Stimulated activated CD8-positive, alpha-beta memory T cell treated with anti-CD3 and anti-CD28 coated beads, Interleukin-12 subunit alpha, Interleukin-12 subunit beta, amount 100 ng/mL, for 24 hours (primary cell): Measurements from ENCODE around the gene PRUNE1.

Source experiments
- DNase-seq: peaks from one replicate; pipeline ENCODE4 v3.0.0-alpha.2; 2020; ENCODE audit errors: extremely low read depth

PRUNE1 gene, protein sequence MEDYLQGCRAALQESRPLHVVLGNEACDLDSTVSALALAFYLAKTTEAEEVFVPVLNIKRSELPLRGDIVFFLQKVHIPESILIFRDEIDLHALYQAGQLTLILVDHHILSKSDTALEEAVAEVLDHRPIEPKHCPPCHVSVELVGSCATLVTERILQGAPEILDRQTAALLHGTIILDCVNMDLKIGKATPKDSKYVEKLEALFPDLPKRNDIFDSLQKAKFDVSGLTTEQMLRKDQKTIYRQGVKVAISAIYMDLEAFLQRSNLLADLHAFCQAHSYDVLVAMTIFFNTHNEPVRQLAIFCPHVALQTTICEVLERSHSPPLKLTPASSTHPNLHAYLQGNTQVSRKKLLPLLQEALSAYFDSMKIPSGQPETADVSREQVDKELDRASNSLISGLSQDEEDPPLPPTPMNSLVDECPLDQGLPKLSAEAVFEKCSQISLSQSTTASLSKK

DNA sequence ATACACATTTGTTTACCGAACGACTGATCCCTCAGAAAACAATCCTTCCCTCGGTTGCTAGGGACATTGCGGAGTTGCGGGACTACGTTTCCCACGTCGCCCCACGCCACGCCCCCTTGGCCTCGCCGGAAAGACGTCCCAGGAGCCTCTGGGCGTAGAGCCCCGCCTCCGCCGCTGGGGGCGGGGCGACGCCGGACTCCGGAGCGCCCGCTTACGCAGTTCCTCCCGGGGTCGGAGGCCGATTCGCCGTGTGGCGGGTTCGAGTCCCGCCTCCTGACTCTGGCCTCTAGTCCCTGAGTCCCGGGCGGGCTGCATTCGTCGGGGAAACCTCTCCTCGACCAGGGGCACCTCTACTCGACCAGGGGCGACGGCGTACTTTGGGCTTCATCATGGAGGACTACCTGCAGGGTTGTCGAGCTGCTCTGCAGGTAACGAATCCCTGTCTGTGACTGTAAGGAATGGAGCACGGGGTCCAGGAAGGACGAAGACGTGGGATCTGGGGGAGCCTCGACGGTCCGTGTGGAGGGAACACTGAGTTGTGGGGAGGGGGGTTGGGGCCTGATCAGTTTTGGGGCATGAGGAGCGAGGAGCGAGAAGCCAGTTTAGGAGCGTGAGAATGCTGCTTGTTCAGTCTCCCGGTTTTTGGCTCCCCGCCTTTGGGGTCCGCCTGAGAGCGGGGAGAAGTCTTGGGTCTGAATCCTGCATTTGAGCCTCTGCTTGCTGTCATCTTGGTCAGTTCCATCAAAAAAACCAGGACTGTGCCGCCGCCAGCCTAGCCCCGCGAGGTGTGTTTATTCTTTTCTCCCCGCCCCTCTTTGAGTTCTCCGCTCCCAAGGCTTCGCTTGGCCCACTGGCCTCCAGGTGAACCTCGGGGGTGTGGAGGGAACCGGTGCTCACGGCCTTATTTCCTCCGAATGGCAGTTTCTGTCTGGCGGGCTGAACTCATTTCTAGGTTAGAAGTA lies at the start of gene PRUNE1:
TSS of gene PRUNE1 (plus strand) at position 206 of the 962 bp plus-strand sequence. CDS start at position 390, 184 bp downstream.
- peak; percentile 96 for DNase-seq

DNA sequence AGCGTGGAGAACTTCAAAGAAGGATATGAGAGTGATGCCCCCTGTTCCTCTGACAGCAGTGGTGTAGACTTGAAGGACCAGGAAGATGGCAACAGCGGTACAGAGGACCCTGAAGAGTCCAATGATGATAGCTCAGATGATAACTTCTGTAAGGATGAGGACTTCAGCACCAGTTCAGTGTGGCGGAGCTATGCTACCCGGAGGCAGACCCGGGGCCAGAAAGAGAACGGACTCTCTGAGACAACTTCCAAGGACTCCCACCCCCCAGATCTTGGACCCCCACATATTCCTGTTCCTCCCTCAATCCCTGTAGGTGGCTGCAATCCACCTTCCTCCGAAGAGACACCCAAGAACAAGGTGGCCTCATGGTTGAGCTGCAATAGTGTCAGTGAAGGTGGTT lies 47.6 kb upstream of the PRUNE1 start:
- DNase-seq, result no peak

DNA sequence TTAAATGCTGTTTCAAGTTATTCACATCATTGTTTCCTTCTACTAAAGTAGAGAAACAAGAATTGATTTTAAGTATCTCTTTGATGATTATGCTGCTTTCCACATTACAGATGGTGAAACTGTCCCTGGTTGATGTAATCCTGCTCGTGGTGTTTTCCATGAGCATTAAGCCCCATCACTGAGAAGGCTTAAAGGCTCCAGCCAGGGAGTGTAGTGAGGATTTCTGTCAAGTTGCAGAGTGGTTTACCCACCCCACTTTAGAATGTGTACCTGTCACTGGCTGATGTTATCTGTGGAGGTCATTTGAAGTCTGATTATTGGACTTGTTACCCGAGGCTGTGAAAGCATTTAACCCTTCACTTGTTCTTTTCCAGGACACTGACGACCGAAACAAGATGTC lies 46.5 kb upstream of the PRUNE1 start:
- no peak for DNase-seq

DNA sequence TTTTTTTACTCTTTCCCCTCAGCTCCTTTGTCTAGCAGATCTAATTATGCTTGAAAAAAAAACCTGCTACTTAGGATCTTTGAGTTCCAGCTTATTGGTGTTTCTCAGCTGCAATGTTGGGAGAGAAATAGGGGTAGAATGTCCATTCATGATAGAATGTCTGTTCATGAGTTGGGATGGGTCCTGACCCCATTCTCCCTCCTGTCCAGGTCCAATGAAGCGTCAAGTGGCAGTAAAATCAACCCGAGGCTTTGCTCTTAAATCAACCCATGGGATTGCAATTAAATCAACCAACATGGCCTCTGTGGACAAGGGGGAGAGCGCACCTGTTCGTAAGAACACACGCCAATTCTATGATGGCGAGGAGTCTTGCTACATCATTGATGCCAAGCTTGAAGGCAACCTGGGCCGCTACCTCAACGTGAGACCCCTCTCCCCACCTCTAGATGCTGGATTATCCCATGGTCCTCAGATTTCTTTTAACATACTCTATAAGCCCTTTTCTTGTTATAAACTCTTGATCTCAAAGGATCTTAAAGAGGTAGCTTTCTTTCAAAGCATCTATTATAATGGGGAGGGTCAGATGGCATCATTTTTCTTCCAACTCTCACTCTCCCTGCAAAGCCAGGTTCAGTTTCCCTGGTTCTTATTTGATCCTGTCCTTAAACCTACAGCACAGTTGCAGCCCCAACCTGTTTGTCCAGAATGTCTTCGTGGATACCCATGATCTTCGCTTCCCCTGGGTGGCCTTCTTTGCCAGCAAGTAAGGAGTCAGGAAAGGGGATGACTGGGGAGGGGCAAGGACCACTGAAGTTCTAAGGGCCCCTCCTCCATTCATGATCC lies 44.7 kb upstream of the PRUNE1 start:
- no peak for DNase-seq

DNA sequence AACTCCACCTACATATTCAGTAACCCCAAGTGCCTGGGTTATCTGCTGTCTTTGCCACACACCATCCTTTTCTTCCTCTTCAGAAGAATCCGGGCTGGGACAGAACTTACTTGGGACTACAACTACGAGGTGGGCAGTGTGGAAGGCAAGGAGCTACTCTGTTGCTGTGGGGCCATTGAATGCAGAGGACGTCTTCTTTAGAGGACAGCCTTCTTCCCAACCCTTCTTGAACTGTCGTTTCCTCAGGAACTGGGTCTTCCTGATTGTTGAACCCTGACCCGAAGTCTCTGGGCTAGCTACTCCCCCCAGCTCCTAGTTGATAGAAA lies 44.1 kb upstream of the PRUNE1 start:
- DNase-seq, result no peak

DNA sequence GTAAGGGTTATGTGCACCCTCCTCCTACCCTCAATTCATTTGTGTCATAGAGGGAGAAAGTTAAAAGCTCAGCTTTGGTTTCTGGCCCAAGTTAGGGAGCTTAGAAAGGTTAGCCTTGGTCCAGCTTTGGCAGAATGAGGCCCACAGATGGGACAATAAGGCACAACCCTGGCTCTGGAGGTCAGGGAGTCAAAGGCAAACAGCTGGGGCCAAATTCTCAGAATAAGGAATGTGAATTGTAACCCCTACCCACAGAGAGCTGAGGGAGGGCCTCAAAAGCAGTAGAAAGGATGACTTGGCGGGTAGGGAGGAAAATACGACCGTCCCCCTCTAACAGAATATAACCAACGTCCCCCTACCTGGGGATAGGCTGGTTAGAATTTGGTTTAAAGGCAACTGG lies 42.6 kb upstream of the PRUNE1 start:
- no peak for DNase-seq

DNA sequence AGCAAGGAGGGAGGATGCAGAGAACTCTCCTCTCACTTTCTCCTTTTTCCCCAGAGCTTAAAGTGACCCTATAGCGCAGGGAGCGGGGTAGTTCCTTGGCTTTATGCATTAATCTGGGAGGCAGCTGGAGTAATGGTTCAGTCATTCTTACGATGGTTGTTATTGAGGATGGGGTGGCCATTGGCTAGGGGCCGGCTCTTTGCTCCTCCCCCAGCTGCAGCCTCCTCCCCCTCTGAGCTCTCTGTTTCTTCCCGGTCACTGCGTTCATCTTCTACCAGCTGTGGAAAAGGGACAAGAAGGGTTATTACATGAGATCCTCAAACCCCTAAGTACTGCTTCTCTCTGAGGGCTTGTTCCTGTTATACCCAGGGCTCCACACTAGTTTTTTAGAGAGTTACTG lies 42.2 kb upstream of the PRUNE1 start:
- DNase-seq, result no peak

DNA sequence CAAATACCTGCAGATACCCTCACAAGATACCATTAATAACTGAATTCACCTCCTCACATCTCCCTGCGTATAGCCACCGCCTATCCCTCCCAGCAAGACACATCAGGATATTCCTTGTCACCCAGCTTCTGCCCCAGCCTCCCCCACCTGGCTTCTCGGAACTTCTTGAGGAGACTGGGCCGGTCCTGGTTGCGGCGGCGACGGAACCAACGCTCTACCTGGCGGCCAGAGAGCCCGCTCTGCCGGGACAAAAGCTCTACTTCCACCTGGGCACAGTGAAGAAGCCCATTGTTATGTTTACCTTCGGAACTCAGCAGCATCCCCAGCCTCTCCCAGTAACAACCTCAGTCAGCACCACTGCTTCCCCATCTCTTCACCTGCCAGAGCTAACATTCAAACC lies 40.3 kb upstream of the PRUNE1 start:
- DNase-seq, result no peak

DNA sequence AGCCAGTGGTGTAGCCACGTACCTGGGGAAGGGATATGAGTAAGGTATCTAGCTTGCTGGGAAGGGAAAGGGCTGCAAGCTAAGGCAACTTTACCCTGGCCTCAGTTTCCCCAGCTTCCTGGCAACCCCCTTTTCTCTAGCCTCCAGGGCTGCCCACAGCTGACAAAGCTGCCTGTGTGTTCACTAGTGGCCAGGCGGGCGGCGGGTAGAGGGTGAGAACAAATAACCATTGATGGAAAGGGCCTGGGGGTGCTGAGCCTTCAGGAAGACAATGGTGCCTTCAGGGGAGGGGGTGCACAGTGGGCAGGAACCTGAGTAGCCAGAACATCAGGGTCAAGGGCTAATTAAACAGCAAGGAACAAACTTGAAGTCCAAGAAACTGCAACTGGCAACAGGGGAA lies 39.8 kb upstream of the PRUNE1 start:
- no peak for DNase-seq

DNA sequence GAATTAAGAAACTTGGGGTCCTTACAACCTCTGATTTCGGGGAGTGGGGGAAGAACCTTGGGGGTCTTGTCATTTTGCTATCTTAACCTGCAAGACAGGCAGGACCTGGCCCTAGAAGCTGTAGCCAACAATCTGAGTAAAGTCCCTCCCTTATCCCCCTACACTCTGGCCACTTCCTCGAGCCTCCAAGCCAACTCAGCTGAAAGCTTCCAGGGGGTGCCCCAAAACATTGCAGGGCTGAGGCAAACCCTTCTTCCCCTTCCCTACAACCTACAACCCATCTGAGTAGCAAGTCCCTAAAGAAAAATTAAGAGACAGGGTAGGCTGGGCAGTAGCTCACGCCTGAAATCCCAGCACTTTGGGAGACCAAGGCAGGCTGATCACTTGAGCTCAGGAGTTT lies 38.6 kb upstream of the PRUNE1 start:
- no peak for DNase-seq

DNA sequence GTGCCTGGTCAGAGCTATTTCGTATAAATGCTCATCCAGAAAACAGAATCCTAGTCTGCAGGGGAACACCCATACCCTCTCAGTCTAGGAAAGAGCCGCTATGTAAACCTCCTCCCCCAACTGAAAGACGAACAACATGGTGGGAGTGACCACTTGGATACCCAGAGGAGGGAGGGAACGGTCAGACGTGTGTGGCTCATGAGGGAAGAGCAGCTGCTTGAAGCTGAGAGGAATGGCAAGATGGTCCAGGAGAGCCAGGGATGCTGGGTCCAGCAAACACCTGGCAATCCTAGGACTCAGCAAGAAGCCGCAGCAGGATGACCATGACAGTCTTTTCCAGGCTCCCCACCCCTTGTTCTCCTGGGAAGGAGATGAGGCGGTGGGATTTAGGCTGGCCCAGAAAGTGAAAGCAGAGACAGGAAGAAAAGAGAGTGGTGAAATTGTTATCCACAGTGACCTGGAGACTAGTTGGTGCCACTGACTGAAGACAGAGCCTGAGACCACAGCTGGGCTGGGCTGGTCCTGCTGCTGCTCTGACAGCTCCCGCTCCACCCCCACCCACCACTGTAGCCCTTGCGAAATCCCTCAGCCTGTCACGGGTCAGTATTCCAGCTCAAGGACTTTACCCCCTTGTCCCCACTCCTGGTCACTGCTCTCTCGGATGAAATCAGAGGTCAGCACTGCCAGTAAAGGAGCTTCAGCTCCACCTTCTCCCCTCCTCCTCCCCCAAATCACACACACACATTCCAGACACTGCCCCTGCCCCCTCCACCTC lies 37.3 kb upstream of the PRUNE1 start:
- no peak for DNase-seq

DNA sequence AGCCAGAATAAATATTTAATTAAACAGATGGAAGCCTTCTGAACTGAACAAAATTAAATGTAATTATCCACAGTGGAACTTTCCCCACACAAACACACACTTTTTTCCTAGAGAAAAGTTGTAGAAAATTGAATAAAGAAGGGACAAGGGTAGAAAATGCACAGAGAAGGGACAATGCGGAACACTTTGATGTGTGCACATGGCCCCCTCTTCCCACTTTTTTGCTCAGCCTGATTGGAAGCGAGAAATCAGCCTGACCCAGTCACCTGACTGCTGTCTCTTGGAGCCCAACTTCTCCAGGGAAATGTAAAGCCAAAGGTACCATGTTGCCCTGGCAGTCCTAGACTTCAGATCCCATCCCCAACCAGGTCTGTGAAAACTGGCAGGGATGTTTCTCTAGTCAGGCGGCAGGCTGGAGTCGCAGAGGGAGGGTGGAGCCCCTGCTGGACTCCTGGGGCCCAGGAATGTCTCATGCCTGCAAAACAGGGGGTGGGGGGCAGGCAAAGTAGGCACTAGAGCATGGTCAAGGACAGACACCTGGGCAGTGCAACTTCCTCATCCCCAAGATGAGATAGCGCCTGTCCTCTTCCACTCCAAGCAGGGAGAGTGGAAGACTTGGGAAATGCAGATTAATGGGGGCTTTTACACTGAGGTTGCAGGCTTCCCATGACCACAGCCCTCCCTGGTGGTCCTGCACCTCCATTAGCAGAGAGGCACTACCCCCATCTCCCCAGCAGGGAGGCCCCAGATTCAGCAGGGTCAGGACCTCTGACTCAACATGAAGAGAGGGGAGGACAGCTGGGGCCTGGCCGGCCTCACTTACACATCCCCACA lies 36.4 kb upstream of the PRUNE1 start:
- no peak for DNase-seq

DNA sequence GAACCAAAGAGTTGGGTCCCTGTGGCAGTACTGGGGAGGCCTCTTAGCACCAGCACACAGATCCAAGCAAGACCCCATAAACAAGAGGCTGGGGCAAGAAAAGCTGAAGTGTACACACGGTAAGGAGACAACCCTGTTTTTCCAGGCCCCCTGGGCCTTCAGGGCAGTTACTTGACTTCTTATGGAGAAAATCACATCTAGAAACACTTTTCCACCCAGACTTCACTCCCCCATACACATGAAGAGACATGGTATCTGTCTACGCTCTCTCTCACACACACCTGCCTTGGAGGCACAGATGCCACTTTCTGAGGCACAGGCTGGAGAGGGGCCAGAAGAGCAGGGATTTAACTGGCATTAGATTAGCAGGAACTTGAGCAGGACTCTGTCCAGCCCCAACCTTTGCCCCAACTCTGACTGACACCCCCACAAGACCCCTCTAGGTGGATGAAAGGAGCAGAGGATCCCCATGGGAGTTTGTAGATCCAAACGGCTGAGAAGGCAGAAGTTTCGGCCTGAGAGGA lies 35.8 kb upstream of the PRUNE1 start:
- DNase-seq, result no peak

DNA sequence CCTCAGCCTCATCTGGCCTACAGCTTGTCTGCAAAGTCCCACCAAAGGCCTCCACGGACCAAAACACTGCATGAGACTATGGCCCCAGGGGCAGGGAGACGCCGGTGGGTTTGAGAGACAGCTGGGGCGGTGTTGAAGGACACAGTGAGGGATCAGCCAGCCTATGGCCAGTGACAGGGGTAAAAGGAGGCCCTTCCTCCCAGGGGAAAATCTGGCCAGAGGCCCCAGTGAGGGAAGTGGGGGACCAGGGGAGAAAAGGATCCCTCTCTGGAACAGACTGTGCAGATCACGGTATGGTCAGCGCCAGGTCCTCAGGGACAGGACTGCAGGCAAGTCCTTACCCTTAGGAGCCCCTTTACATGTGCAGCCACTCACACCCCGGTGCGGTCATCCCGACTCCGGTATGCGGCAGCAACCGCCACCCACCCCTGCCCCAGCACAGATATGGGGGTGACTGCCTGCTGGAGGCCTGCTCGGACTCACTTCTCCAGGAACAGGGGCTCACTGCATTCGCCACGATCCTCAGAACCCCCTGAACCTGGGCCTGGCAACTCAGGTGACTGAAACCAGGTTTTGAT lies 34.9 kb upstream of the PRUNE1 start:
- DNase-seq, result no peak

DNA sequence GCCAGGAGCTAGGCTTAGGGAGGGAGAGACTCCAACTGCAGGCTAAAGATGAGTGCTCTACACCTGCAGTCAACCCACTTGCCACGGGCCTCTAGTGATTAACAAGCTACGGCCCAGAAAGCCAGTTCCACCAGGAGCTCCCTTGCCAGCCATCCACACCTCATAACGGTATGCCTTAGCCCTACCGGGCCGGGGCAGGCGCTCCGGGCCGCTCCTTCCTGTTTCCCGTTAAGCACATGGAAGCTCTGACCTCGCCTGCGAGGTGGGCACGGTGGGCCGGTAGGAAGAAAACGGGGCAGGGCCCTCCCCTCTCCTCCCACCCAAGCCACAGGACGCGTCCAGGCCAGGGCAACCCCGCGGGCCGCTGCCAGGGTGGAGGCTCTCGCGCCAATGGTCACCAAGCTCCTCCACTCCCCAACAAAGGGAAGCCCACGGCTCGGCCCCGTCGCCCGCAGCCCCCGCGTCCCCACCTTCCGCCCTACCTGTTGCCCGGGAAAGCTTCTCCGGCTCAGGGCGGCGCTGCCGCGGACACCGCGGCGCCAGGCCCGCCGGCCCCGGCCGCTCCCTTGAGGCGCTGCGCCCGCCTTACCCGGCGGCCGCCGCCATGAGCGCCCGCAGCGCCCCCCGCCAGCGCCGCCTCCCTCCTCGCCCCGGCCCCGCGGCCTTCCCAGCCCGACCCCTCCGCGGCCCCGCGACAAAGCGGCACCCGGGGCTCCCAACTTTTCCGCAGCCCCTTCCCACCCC lies 34.2 kb upstream of the PRUNE1 start:
- DNase-seq, result no peak

DNA sequence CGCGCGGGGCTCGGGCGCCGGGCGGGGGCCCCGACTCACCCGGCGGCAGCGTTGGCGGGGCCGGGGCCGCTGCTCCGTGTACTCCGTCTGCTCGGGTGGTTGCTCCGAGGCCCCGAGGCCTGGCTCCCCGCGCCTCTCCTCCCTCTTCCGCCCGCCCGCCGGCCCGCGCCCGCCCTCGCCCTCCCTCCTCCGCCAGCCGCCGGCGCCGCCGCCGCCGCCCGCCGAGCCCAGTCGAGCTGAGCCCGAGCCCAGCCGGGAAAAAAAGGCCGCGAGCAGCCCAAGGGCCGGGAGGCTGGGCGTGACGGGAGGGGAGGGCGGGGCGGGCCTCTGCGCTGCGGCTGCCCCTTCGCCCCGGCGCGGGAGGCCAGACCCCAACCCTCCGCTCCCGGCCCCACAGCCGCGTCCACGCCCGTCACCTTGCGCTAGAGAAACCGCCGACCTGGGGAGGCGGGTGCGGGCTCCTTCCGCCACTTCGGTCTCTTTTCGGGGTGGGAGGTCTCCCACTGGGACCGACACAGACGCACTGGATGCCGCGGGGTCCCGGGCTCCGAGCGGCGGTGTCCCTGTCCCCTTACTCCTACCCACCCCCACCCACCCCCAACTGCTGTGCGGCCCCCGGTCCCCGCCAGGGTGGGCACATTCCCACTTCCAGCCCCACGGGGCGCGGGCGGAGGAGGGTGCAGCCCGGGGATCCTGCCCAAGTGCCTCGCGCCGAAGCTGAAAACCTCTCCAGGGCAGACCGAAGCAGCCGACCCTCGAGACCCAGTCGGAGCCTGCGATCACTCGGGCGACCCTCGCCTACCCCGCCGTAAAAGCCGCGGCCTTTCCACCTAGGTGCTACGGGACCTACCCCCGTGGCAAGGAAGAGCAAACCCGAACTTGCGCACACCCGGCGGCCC lies 33.4 kb upstream of the PRUNE1 start, which contains the start of gene CERS2:
TSS of gene CERS2 (minus strand) at position 256 of the 899 bp plus-strand sequence. CDS start 5,745 bp downstream, outside the sequence.
- DNase-seq, result peak; percentile 26

DNA sequence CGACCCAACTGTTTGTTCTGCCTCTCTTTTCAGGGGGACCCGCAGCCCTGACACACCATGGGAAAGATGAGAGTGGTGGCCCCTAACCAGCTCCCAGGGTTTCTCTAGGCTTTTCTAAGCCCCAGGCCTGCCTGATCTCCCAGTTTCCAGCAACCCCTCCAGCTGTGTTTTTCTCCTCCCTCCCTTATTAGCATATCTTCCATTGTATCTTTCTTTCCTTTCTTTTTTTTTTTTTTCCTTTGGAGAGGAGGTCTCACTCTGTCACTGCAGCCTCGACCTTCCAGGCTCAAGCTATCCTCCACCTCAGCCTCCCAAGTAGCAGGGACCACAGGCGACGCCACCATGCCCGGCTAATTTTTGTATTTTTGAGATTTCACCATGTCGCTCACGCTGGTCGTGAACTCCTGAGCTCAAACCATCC lies 31.8 kb upstream of the PRUNE1 start:
- DNase-seq, result no peak
